ENCODE results near the gene SLC25A41. TPM values are rescaled to one million over a fixed set of nuclear protein-coding genes. Genes with fewer than 3 reads are reported as not detected.
A peak's percentile ranks its signal among the peaks of the same experiment; 100 is the strongest.

SLC25A41 gene
- total and polyA plus RNA-seq, 2 of the 13 experiments (the other 11 are each of a cell fraction or from before 2014, with no cell fraction given) = 0.33 to 0.95 TPM

DNA sequence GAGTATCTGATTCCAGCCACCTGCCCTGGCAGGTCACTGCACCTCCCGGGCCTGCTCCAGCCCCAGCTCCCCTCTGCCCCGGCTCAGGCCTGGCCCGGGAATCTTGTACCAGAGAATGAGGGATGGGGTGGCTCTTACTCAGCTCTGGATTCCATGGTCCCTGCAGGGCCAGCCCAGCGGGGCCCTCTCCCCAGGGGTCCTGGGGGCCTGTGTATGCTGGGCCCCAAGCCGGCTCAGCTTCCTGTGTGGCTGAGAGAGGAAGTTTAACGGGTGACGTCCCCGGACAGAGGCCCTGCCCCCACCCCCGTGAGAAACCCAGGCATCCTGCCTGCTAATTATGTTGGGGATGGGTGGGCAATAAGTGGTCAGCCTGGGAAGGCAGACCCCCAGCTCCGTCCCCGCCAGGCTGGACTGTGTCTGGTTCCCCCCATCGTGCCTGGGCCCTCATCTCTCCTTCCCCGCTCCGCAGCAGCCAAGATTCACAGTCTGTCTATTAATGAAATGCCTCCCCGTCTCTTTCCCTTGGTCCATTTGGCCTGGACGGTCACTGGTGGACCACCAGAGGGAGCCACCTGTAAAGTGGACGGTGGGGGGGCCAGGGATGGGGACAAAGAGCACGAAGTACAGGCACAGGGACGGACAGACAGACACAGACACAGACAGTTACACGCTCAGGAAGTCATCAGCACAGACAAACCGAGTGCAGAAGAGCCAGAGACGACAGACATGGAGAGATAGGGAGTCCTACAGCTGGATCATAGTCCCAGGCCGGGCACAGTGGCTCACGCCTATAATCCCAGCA, 48.2 kb upstream of the SLC25A41 start, which contains the start of gene DENND1C (continued):
- TF ChIP-seq, protein P1, sequence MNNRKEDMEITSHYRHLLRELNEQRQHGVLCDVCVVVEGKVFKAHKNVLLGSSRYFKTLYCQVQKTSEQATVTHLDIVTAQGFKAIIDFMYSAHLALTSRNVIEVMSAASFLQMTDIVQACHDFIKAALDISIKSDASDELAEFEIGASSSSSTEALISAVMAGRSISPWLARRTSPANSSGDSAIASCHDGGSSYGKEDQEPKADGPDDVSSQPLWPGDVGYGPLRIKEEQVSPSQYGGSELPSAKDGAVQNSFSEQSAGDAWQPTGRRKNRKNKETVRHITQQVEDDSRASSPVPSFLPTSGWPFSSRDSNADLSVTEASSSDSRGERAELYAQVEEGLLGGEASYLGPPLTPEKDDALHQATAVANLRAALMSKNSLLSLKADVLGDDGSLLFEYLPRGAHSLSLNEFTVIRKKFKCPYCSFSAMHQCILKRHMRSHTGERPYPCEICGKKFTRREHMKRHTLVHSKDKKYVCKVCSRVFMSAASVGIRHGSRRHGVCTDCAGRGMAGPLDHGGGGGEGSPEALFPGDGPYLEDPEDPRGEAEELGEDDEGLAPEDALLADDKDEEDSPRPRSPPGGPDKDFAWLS (CRISPR knock-in tag; IDR thresholded peaks at IDR 0.05; ENCODE audit: borderline replicate concordance) = no peak
- TF ChIP-seq ZBTB3 (CRISPR knock-in tag; IDR thresholded peaks at IDR 0.05; ENCODE audit: borderline replicate concordance, low read depth) (no peak), TAF1 (CRISPR knock-in tag; IDR thresholded peaks at IDR 0.05) (no peak), EP300 (IDR thresholded peaks at IDR 0.05; ENCODE audit: low read depth in 2 of 2, low read length in 2 of 2) (no peak), EP300 (CRISPR knock-in tag; IDR thresholded peaks at IDR 0.05; ENCODE audit: borderline replicate concordance) (no peak), CENPX (CRISPR knock-in tag; IDR thresholded peaks at IDR 0.05) (no peak), HIVEP1 (CRISPR knock-in tag; IDR thresholded peaks at IDR 0.05) (no peak), ZNF501 (CRISPR knock-in tag; IDR thresholded peaks at IDR 0.05) (no peak), HES4 (CRISPR knock-in tag; IDR thresholded peaks at IDR 0.05; ENCODE audit: borderline replicate concordance) (no peak), NBN (conservative IDR thresholded peaks at IDR 0.05) (no peak), RAD21 (CRISPR knock-in tag; IDR thresholded peaks at IDR 0.05) (peak; percentile 64), HCFC1 (IDR thresholded peaks at IDR 0.05; ENCODE audit: low read depth, low read length) (no peak), ZNF263 (CRISPR knock-in tag; IDR thresholded peaks at IDR 0.05) (peak; percentile 71)
- TF ChIP-seq, protein P2, sequence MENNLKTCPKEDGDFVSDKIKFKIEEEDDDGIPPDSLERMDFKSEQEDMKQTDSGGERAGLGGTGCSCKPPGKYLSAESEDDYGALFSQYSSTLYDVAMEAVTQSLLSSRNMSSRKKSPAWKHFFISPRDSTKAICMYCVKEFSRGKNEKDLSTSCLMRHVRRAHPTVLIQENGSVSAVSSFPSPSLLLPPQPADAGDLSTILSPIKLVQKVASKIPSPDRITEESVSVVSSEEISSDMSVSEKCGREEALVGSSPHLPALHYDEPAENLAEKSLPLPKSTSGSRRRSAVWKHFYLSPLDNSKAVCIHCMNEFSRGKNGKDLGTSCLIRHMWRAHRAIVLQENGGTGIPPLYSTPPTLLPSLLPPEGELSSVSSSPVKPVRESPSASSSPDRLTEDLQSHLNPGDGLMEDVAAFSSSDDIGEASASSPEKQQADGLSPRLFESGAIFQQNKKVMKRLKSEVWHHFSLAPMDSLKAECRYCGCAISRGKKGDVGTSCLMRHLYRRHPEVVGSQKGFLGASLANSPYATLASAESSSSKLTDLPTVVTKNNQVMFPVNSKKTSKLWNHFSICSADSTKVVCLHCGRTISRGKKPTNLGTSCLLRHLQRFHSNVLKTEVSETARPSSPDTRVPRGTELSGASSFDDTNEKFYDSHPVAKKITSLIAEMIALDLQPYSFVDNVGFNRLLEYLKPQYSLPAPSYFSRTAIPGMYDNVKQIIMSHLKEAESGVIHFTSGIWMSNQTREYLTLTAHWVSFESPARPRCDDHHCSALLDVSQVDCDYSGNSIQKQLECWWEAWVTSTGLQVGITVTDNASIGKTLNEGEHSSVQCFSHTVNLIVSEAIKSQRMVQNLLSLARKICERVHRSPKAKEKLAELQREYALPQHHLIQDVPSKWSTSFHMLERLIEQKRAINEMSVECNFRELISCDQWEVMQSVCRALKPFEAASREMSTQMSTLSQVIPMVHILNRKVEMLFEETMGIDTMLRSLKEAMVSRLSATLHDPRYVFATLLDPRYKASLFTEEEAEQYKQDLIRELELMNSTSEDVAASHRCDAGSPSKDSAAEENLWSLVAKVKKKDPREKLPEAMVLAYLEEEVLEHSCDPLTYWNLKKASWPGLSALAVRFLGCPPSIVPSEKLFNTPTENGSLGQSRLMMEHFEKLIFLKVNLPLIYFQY (CRISPR knock-in tag; IDR thresholded peaks at IDR 0.05; ENCODE audit: borderline replicate concordance) = no peak
- TF ChIP-seq, protein P3, sequence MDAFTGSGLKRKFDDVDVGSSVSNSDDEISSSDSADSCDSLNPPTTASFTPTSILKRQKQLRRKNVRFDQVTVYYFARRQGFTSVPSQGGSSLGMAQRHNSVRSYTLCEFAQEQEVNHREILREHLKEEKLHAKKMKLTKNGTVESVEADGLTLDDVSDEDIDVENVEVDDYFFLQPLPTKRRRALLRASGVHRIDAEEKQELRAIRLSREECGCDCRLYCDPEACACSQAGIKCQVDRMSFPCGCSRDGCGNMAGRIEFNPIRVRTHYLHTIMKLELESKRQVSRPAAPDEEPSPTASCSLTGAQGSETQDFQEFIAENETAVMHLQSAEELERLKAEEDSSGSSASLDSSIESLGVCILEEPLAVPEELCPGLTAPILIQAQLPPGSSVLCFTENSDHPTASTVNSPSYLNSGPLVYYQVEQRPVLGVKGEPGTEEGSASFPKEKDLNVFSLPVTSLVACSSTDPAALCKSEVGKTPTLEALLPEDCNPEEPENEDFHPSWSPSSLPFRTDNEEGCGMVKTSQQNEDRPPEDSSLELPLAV (CRISPR knock-in tag; conservative IDR thresholded peaks at IDR 0.05; ENCODE audit: low read depth) = no peak
- TF ChIP-seq, protein P4, sequence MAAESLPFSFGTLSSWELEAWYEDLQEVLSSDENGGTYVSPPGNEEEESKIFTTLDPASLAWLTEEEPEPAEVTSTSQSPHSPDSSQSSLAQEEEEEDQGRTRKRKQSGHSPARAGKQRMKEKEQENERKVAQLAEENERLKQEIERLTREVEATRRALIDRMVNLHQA (CRISPR knock-in tag; IDR thresholded peaks at IDR 0.05) = no peak
- TF ChIP-seq, protein P5, sequence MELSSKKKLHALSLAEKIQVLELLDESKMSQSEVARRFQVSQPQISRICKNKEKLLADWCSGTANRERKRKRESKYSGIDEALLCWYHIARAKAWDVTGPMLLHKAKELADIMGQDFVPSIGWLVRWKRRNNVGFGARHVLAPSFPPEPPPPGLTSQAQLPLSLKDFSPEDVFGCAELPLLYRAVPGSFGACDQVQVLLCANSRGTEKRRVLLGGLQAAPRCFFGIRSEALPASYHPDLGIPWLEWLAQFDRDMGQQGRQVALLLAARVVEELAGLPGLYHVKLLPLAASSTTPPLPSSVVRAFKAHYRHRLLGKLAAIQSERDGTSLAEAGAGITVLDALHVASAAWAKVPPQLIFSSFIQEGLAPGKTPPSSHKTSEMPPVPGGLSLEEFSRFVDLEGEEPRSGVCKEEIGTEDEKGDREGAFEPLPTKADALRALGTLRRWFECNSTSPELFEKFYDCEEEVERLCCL (CRISPR knock-in tag; IDR thresholded peaks at IDR 0.05; ENCODE audit: borderline replicate concordance) = no peak
- TF ChIP-seq, protein P6, sequence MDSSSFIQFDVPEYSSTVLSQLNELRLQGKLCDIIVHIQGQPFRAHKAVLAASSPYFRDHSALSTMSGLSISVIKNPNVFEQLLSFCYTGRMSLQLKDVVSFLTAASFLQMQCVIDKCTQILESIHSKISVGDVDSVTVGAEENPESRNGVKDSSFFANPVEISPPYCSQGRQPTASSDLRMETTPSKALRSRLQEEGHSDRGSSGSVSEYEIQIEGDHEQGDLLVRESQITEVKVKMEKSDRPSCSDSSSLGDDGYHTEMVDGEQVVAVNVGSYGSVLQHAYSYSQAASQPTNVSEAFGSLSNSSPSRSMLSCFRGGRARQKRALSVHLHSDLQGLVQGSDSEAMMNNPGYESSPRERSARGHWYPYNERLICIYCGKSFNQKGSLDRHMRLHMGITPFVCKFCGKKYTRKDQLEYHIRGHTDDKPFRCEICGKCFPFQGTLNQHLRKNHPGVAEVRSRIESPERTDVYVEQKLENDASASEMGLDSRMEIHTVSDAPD (CRISPR knock-in tag; IDR thresholded peaks at IDR 0.05) = no peak

Data from HepG2 (cell line).